Measurements from ENCODE around the gene SESTD1. TPM values are rescaled to one million over a fixed set of nuclear protein-coding genes. Genes with fewer than 3 reads are reported as not detected.

SESTD1 gene
- total and polyA plus RNA-seq, 2 of the 8 experiments (the other 6 are each of a cell fraction or from before 2014, with no cell fraction given), result 5.2 to 49.6 TPM

DNA sequence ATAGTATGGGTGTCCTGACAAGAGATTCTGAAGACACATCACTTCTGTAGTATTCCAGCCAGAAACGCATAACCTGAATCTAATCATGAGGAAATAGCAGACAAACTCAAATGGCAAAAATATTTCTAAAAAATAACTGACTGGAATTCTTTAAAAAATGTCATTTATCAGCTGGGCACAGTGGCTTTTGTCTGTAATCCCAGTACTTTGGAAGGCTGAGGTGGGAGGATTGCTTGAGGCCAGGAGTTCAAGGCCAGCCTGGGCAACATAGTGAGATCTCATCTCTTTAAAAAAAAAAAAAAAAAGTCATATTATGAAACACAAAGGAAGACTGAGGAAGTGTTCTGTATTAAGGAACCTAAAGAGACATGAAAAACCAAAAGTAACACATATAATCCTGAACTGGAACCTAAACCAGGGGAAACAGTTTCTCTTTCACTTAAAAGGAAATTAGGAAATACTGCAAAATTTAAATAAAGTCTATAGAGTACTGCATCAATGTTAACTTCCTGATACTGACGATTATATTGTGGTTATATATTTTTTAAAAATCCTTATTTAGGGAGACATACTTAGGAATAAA, 29.9 kb downstream of the SESTD1 start (continued):
- TF ChIP-seq, protein P1, sequence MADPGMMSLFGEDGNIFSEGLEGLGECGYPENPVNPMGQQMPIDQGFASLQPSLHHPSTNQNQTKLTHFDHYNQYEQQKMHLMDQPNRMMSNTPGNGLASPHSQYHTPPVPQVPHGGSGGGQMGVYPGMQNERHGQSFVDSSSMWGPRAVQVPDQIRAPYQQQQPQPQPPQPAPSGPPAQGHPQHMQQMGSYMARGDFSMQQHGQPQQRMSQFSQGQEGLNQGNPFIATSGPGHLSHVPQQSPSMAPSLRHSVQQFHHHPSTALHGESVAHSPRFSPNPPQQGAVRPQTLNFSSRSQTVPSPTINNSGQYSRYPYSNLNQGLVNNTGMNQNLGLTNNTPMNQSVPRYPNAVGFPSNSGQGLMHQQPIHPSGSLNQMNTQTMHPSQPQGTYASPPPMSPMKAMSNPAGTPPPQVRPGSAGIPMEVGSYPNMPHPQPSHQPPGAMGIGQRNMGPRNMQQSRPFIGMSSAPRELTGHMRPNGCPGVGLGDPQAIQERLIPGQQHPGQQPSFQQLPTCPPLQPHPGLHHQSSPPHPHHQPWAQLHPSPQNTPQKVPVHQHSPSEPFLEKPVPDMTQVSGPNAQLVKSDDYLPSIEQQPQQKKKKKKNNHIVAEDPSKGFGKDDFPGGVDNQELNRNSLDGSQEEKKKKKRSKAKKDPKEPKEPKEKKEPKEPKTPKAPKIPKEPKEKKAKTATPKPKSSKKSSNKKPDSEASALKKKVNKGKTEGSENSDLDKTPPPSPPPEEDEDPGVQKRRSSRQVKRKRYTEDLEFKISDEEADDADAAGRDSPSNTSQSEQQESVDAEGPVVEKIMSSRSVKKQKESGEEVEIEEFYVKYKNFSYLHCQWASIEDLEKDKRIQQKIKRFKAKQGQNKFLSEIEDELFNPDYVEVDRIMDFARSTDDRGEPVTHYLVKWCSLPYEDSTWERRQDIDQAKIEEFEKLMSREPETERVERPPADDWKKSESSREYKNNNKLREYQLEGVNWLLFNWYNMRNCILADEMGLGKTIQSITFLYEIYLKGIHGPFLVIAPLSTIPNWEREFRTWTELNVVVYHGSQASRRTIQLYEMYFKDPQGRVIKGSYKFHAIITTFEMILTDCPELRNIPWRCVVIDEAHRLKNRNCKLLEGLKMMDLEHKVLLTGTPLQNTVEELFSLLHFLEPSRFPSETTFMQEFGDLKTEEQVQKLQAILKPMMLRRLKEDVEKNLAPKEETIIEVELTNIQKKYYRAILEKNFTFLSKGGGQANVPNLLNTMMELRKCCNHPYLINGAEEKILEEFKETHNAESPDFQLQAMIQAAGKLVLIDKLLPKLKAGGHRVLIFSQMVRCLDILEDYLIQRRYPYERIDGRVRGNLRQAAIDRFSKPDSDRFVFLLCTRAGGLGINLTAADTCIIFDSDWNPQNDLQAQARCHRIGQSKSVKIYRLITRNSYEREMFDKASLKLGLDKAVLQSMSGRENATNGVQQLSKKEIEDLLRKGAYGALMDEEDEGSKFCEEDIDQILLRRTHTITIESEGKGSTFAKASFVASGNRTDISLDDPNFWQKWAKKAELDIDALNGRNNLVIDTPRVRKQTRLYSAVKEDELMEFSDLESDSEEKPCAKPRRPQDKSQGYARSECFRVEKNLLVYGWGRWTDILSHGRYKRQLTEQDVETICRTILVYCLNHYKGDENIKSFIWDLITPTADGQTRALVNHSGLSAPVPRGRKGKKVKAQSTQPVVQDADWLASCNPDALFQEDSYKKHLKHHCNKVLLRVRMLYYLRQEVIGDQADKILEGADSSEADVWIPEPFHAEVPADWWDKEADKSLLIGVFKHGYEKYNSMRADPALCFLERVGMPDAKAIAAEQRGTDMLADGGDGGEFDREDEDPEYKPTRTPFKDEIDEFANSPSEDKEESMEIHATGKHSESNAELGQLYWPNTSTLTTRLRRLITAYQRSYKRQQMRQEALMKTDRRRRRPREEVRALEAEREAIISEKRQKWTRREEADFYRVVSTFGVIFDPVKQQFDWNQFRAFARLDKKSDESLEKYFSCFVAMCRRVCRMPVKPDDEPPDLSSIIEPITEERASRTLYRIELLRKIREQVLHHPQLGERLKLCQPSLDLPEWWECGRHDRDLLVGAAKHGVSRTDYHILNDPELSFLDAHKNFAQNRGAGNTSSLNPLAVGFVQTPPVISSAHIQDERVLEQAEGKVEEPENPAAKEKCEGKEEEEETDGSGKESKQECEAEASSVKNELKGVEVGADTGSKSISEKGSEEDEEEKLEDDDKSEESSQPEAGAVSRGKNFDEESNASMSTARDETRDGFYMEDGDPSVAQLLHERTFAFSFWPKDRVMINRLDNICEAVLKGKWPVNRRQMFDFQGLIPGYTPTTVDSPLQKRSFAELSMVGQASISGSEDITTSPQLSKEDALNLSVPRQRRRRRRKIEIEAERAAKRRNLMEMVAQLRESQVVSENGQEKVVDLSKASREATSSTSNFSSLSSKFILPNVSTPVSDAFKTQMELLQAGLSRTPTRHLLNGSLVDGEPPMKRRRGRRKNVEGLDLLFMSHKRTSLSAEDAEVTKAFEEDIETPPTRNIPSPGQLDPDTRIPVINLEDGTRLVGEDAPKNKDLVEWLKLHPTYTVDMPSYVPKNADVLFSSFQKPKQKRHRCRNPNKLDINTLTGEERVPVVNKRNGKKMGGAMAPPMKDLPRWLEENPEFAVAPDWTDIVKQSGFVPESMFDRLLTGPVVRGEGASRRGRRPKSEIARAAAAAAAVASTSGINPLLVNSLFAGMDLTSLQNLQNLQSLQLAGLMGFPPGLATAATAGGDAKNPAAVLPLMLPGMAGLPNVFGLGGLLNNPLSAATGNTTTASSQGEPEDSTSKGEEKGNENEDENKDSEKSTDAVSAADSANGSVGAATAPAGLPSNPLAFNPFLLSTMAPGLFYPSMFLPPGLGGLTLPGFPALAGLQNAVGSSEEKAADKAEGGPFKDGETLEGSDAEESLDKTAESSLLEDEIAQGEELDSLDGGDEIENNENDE (IDR thresholded peaks at IDR 0.05; ENCODE audit: insufficient replicate concordance, low read length), result no peak
- TF ChIP-seq JUND (IDR thresholded peaks at IDR 0.05; ENCODE audit: low read length) (no peak), SP4 (IDR thresholded peaks at IDR 0.05; ENCODE audit: low read length) (no peak), KDM5A (IDR thresholded peaks at IDR 0.05; ENCODE audit: low read length) (no peak), NANOG (IDR thresholded peaks at IDR 0.05; ENCODE audit: insufficient read depth, low read depth, low read length, poor library complexity, severe bottlenecking) (no peak), POLR2AphosphoS5 (IDR thresholded peaks at IDR 0.05; ENCODE audit: low read depth, low read length) (no peak), KDM1A (IDR thresholded peaks at IDR 0.05; ENCODE audit: borderline replicate concordance, low read length) (no peak), HDAC2 (IDR thresholded peaks at IDR 0.05; ENCODE audit: borderline replicate concordance in 1 of 2, low read depth in 2 of 2, low read length in 2 of 2) (no peak)
- TF ChIP-seq, protein P2, sequence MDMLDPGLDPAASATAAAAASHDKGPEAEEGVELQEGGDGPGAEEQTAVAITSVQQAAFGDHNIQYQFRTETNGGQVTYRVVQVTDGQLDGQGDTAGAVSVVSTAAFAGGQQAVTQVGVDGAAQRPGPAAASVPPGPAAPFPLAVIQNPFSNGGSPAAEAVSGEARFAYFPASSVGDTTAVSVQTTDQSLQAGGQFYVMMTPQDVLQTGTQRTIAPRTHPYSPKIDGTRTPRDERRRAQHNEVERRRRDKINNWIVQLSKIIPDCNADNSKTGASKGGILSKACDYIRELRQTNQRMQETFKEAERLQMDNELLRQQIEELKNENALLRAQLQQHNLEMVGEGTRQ (IDR thresholded peaks at IDR 0.05; ENCODE audit: low read length), result no peak
